GM23338 (cell line): Measurements from ENCODE around the gene KANK4.

Experiments used
- CREB1 ChIP-seq: fragments of 250-450 bp; sonication (Bioruptor Pico); IDR thresholded peaks from 2 replicates; pipeline ENCODE4 v1.5.0; 2020; ENCODE audit warnings: low read depth, mild to moderate bottlenecking, moderate library complexity
- CTCF ChIP-seq, 2 experiments: fragments of 200-600 bp in 1 of 2; sonication (generic) in 1 of 2; conservative IDR thresholded peaks; 2 replicates each; pipeline versions ENCODE4 v1.5.1 to v1.6.1; 2016 to 2017; ENCODE audit warnings: antibody characterized with exemption in 2 of 2, low read depth in 2 of 2, mild to moderate bottlenecking in 2 of 2, moderate library complexity in 1 of 2
- EZH2 ChIP-seq: fragments of 200-600 bp; sonication (generic); IDR thresholded peaks from one replicate; pipeline ENCODE4 v1.8.0; 2017; ENCODE audit warnings: antibody characterized with exemption, mild to moderate bottlenecking, low read depth; ENCODE audit not compliant: unreplicated experiment
- EZH2phosphoT487 ChIP-seq: fragments of 200-600 bp; sonication (generic); IDR thresholded peaks from one replicate; pipeline ENCODE4 v1.8.1; 2018; ENCODE audit warnings: antibody characterized with exemption; ENCODE audit not compliant: unreplicated experiment
- NANOG ChIP-seq: IDR thresholded peaks from 2 replicates; pipeline ENCODE4 v1.6.1; 2016; ENCODE audit warnings: antibody characterized with exemption, borderline replicate concordance
- POLR2AphosphoS5 ChIP-seq: IDR thresholded peaks from 2 replicates; pipeline ENCODE4 v1.6.1; 2016; ENCODE audit warnings: antibody characterized with exemption, low read depth
- REST ChIP-seq: IDR thresholded peaks from one replicate; pipeline ENCODE4 v1.6.1; 2018; ENCODE audit warnings: antibody characterized with exemption; ENCODE audit not compliant: unreplicated experiment
- STAT1 ChIP-seq: IDR thresholded peaks from one replicate; pipeline ENCODE4 v1.6.1; 2016; ENCODE audit warnings: antibody characterized with exemption; ENCODE audit not compliant: unreplicated experiment
- ZNF331 ChIP-seq: fragments of 250-450 bp; sonication (Bioruptor Pico); IDR thresholded peaks from 2 replicates; pipeline ENCODE4 v1.5.0; 2020; ENCODE audit warnings: low read depth, mild to moderate bottlenecking, moderate library complexity

- TF ChIP-seq CTCF (conservative IDR thresholded peaks at IDR 0.05; ENCODE audit: low read depth in 2 of 2): no peak
- TF ChIP-seq POLR2AphosphoS5: no peak
- TF ChIP-seq NANOG: no peak
- no peak for TF ChIP-seq CREB1 (CRISPR knock-in tag)
- no peak for TF ChIP-seq REST
- TF ChIP-seq ZNF331 (CRISPR knock-in tag): no peak
- no peak for TF ChIP-seq EZH2phosphoT487
- TF ChIP-seq STAT1: no peak
- TF ChIP-seq EZH2: no peak
Observed at GRCh38 chr1:62342270-62342669, 23.0 kb upstream of the KANK4 start.
